ENCODE results near the gene IL6ST.

GRCh38 chr5:55896663-55897062, 98.1 kb downstream of the IL6ST start:
- TF ChIP-seq CTCF (IDR thresholded peaks at IDR 0.05), result no peak
- TF ChIP-seq POLR2A (IDR thresholded peaks at IDR 0.05), result no peak
- no peak for TF ChIP-seq POLR2AphosphoS5 (IDR thresholded peaks at IDR 0.05)

Measured in transverse colon (tissue), 4 donors.